Measurements from ENCODE around the gene KRT222.

Gene KRT222

DNA sequence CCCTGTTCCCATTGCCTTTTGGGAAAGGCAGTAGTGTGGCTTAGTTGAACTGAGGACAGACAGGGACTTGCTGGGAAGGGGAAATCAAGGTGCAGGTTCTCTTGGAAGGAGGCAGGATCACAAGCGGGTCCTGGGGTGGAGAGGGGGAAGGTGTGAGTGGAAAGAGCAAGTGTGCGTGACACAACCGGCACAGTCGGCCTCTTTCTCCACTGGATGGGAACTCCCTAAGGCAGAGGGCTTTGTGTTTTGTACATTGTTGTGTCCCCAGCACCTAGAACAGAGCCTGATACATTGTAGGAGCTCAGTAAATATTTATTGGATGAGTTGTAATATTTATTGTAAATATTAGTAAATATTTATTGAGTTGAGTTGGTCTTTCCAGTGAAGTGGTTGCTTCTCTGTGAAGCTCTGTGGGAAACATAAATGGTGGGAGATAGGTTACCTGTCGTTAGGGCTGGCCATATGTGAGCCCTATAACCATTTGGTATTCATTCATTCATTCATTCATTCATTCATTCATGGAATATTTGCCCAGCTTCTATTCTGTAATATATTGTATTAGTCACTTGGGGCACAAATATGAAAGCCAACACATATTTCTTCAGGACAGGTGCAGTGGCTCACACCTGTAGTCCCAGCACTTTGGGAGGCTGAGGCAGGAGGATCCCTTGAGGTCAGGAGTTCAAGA is 51.4 kb downstream of the KRT222 start:
- TF ChIP-seq, protein P1, sequence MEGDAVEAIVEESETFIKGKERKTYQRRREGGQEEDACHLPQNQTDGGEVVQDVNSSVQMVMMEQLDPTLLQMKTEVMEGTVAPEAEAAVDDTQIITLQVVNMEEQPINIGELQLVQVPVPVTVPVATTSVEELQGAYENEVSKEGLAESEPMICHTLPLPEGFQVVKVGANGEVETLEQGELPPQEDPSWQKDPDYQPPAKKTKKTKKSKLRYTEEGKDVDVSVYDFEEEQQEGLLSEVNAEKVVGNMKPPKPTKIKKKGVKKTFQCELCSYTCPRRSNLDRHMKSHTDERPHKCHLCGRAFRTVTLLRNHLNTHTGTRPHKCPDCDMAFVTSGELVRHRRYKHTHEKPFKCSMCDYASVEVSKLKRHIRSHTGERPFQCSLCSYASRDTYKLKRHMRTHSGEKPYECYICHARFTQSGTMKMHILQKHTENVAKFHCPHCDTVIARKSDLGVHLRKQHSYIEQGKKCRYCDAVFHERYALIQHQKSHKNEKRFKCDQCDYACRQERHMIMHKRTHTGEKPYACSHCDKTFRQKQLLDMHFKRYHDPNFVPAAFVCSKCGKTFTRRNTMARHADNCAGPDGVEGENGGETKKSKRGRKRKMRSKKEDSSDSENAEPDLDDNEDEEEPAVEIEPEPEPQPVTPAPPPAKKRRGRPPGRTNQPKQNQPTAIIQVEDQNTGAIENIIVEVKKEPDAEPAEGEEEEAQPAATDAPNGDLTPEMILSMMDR (IDR thresholded peaks at IDR 0.05): no peak

DNA sequence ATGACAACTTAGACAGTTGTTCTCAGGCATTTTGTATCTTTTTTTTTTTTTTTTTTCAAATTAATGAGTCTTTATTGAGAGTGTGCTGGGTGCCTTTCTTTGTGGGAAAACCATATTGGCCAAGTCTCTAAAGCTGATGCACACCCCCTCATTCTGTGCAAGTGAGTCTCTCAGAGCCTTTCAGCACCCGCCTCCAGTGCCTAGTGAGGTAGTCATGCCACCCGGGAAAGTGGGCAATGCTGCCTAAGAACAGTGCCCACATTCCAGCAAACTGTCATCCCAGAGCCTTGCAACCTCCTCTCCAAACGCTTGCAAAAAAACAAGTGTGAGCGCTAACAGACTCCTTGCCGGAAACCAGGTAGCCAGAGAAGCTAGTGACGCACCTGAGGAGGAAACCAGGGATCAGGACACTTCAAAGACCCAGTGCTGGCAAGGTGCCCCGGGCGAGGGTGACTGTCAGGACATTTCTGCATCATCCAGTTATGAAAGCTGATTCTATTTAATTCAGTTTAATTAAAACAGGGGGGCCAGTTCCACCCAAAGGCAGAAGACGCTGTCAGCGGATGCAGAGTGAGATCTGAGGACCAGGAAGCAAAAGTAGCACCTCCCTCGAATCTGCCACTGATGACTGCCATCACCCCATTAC is 52.3 kb downstream of the KRT222 start:
- TF ChIP-seq, protein P1 (IDR thresholded peaks at IDR 0.05): no peak

DNA sequence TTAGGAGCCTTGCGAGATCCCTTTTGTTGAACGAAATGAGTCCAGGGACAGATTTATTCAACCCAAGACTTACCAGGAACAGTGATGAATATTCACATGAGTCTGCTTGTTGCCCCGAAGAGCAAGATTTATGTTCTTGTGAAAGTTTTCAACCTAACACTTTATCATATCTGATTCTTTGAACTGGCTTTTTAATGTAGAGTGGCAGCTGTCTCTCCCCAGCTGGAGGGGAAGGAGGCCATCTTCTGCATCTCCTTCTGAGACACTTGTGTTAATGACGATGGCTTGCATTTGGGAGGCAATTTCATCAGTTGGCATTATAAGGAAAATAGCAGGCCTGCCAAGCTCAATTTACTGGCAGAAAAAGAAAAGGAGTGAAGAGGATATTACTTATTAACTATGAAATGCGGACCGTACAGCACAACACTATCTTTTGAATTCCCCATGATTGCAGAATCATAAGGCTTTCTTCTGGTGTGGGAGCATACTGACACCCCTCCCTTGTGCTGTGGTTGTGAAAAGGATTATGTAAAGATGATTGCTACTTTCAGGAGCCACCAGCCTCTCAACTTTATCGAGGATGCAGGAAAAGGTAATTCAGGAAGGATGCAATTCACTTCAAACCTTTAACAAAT is 53.0 kb downstream of the KRT222 start:
- TF ChIP-seq, protein P1 (IDR thresholded peaks at IDR 0.05): no peak

GRCh38 chr17:40610359-40610758 is 54.6 kb downstream of the KRT222 start:
- TF ChIP-seq, protein P1 (IDR thresholded peaks at IDR 0.05): no peak

DNA sequence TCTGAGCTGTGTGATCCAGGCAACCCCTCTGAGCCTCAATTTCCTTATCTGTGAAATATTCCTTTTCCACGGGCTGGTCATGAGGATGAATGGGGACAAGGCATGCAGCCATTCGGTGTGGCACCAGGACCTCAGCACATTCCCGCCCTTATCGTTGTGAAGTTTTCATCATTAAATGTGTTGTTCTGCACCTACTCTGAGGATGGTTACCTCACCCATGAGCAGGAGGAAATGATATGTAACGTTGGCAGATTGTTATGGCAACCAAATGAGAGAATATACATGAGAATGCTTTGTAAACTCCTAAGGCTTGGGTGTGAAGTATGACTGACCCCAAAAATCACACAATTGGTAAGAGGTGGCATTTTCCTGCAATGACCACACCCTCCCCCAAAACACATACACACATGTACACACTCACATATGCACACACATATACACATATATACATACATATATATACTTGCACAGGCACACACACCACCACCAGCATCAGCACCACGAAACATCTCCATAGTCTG is 56.9 kb downstream of the KRT222 start:
- TF ChIP-seq, protein P1 (IDR thresholded peaks at IDR 0.05): no peak

DNA sequence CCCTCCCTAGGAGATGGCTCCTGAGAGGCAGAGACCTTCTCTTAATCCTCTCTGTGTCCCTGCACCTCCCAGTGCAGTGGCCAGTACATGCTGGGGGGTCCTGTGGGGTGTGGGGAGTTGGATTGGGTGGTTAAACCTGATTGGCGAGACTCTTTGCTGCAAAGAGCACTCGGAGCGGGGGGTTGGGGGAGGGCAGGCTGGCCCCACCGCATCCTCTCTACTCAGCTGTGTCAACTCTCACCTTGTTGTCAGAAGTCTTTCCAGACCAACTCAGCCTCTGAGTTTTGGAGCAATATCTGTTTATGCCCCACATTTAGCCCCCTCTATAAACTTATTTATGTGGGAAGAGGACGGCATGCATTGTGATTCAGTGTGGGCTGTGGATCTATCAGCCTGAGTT is 57.3 kb downstream of the KRT222 start:
- TF ChIP-seq, protein P1 (IDR thresholded peaks at IDR 0.05): no peak

- TF ChIP-seq, protein P1 (IDR thresholded peaks at IDR 0.05): no peak
Measured at GRCh38 chr17:40606548-40607353, 58.2 kb downstream of the KRT222 start.

Data from LNCAP (cell line).